Right lobe of liver (tissue), 4 donors: ENCODE measurements around the gene DNAH14.

Source experiments
- CTCF ChIP-seq, 4 donors: fragments of 200-600 bp in 3 of 4; fragments of 450-650 bp in 1 of 4; IDR thresholded peaks; one replicate each; pipeline versions ENCODE4 v1.5.1 to v1.8.0; 2016 to 2022; ENCODE audit warnings: antibody characterized with exemption in 4 of 4, mild to moderate bottlenecking in 2 of 4
- POLR2A ChIP-seq: fragments of 450-650 bp; IDR thresholded peaks from one replicate; pipeline ENCODE4 v1.6.1; 2017; ENCODE audit warnings: antibody characterized with exemption, mild to moderate bottlenecking
- donor health status: DM: no; HTN: no; CAD: no.
- donor health status: DM: no; HTN: no; CAD: no.
- donor health status: DM: no; HTN: yes; CAD: no.

- TF ChIP-seq CTCF (IDR thresholded peaks at IDR 0.05): no peak
- no peak for TF ChIP-seq POLR2A
These were observed 15.1 kb upstream of the DNAH14 start for GRCh38 chr1:224914292-224914900.
